H9 (cell line): ENCODE results near the gene COMP. TPM values are rescaled to one million over a fixed set of nuclear protein-coding genes. Genes with fewer than 3 reads are reported as not detected.

ENCODE experiments used
- DNase-seq: peaks from one replicate; pipeline ENCODE4 v3.0.0-alpha.2; 2017
- H2AFZ ChIP-seq: one replicate; pipeline ENCODE4 v1.6.1; 2013; ENCODE audit warnings: mild to moderate bottlenecking, low read length, control low read depth, moderate library complexity
- H2AK5ac ChIP-seq: 2 replicates; pipeline ENCODE4 v1.6.1; 2013; ENCODE audit warnings: low read length, control low read depth, mixed read lengths; ENCODE audit not compliant: insufficient read length
- H2BK120ac ChIP-seq: one replicate; pipeline ENCODE4 v1.6.1; 2013; ENCODE audit warnings: low read depth, mild to moderate bottlenecking, low read length, control low read depth, inconsistent platforms; ENCODE audit not compliant: poor library complexity, severe bottlenecking
- H2BK12ac ChIP-seq: 2 replicates; pipeline ENCODE4 v1.6.1; 2013; ENCODE audit warnings: low read length, control low read depth, mixed read lengths, low read depth; ENCODE audit not compliant: insufficient read length
- H2BK15ac ChIP-seq: 2 replicates; pipeline ENCODE4 v1.6.1; 2013; ENCODE audit warnings: low read depth, low read length, control low read depth
- H2BK20ac ChIP-seq: one replicate; pipeline ENCODE4 v1.6.1; 2013; ENCODE audit warnings: low read depth, mild to moderate bottlenecking, low read length, control low read depth, inconsistent platforms; ENCODE audit not compliant: poor library complexity, severe bottlenecking
- H2BK5ac ChIP-seq: 2 replicates; pipeline ENCODE4 v1.6.1; 2013; ENCODE audit warnings: low read length, control low read depth, mixed read lengths; ENCODE audit not compliant: insufficient read length
- H3K14ac ChIP-seq: 2 replicates; pipeline ENCODE4 v1.6.1; 2013; ENCODE audit warnings: low read length, control low read depth; ENCODE audit not compliant: insufficient read depth
- H3K18ac ChIP-seq: 2 replicates; pipeline ENCODE4 v1.6.1; 2013; ENCODE audit warnings: low read depth, mild to moderate bottlenecking, mixed read lengths, low read length, control low read depth; ENCODE audit not compliant: insufficient read length
- H3K23ac ChIP-seq: 2 replicates; pipeline ENCODE4 v1.6.1; 2013; ENCODE audit warnings: low read length, control low read depth, mixed read lengths, low read depth; ENCODE audit not compliant: insufficient read length
- H3K23me2 ChIP-seq: 2 replicates; pipeline ENCODE4 v1.6.1; 2013; ENCODE audit warnings: low read depth, mild to moderate bottlenecking, mixed read lengths, low read length, control low read depth; ENCODE audit not compliant: insufficient read length, poor library complexity, severe bottlenecking
- H3K27ac ChIP-seq: 2 replicates; pipeline ENCODE4 v1.5.1; 2013; ENCODE audit warnings: low read length, control low read depth, mixed read lengths, low read depth; ENCODE audit not compliant: insufficient read length
- H3K27me3 ChIP-seq: 2 replicates; pipeline ENCODE4 v1.6.1; 2013; ENCODE audit warnings: low read length, control low read depth, inconsistent platforms; ENCODE audit not compliant: insufficient read depth
- H3K4ac ChIP-seq: 2 replicates; pipeline ENCODE4 v1.6.1; 2013; ENCODE audit warnings: low read depth, mild to moderate bottlenecking, control low read depth, inconsistent platforms, low read length, moderate library complexity
- H3K4me1 ChIP-seq: 2 replicates; pipeline ENCODE4 v1.6.1; 2013; ENCODE audit warnings: low read length, control low read depth, inconsistent platforms; ENCODE audit not compliant: insufficient read depth
- H3K4me2 ChIP-seq: 2 replicates; pipeline ENCODE4 v1.6.1; 2013; ENCODE audit warnings: low read length, control low read depth, mixed read lengths; ENCODE audit not compliant: insufficient read length, insufficient read depth
- H3K56ac ChIP-seq: 2 replicates; pipeline ENCODE4 v1.6.1; 2013; ENCODE audit warnings: low read depth, mild to moderate bottlenecking, mixed read lengths, low read length, control low read depth; ENCODE audit not compliant: insufficient read length
- H3K79me1 ChIP-seq: 2 replicates; pipeline ENCODE4 v1.6.1; 2013; ENCODE audit warnings: low read depth, mild to moderate bottlenecking, moderate library complexity, low read length, control low read depth, inconsistent platforms; ENCODE audit not compliant: insufficient read depth, poor library complexity, severe bottlenecking
- H3K79me2 ChIP-seq: 2 replicates; pipeline ENCODE4 v1.6.1; 2013; ENCODE audit warnings: low read length, control low read depth, inconsistent platforms; ENCODE audit not compliant: insufficient read depth
- H3K9ac ChIP-seq: 2 replicates; pipeline ENCODE4 v1.6.1; 2013; ENCODE audit warnings: low read length, control low read depth, mixed read lengths; ENCODE audit not compliant: insufficient read length; ENCODE audit errors: extremely low read depth
- H3K9me3 ChIP-seq: one replicate; pipeline ENCODE4 v1.6.1; 2013; ENCODE audit warnings: low read depth, low read length, inconsistent platforms; ENCODE audit not compliant: control insufficient read depth
- H3T11ph ChIP-seq: one replicate; pipeline ENCODE4 v1.6.1; 2013; ENCODE audit warnings: mild to moderate bottlenecking, low read length, control low read depth, inconsistent platforms
- H4K20me1 ChIP-seq: one replicate; pipeline ENCODE4 v1.6.1; 2013; ENCODE audit not compliant: control insufficient read depth, insufficient read length, insufficient read depth
- H4K5ac ChIP-seq: 2 replicates; pipeline ENCODE4 v1.6.1; 2013; ENCODE audit warnings: low read depth, mild to moderate bottlenecking, mixed read lengths, low read length, control low read depth; ENCODE audit not compliant: insufficient read length
- H4K8ac ChIP-seq: replicated peaks from 2 replicates; pipeline ENCODE4 v1.6.1; 2013; ENCODE audit warnings: low read length, control low read depth, mixed read lengths, low read depth; ENCODE audit not compliant: insufficient read length
- H4K91ac ChIP-seq: 2 replicates; pipeline ENCODE4 v1.6.1; 2013; ENCODE audit warnings: low read depth, mild to moderate bottlenecking, moderate library complexity, mixed read lengths, low read length, control low read depth; ENCODE audit not compliant: insufficient read length
- H3K27ac Mint-ChIP-seq, 3 experiments: 2 replicates in 2 of 3; 3 replicates in 1 of 3; pipeline ENCODE4 v1.8.0; 2020 to 2021; ENCODE audit warnings: mixed read lengths in 3 of 3, mild to moderate bottlenecking in 1 of 3, moderate library complexity in 1 of 3
- H3K27me3 Mint-ChIP-seq: 2 replicates; pipeline ENCODE4 v1.8.0; 2021; ENCODE audit warnings: low read depth, mild to moderate bottlenecking, moderate library complexity, mixed read lengths
- H3K36me3 Mint-ChIP-seq, 3 experiments: 2 replicates in 2 of 3; 3 replicates in 1 of 3; pipeline ENCODE4 v1.8.0; 2020 to 2021; ENCODE audit warnings: low read depth in 3 of 3, mixed read lengths in 3 of 3; ENCODE audit not compliant: insufficient read depth in 1 of 3
- H3K4me1 Mint-ChIP-seq, 2 experiments: 2 replicates each; pipeline ENCODE4 v1.8.0; 2020; ENCODE audit warnings: mixed read lengths in 2 of 2
- H3K4me3 Mint-ChIP-seq, 2 experiments: 2 replicates in 1 of 2; 3 replicates in 1 of 2; pipeline ENCODE4 v1.8.0; 2020 to 2021; ENCODE audit warnings: mild to moderate bottlenecking in 2 of 2, mixed read lengths in 2 of 2, moderate library complexity in 1 of 2
- H3K9me3 Mint-ChIP-seq, 2 experiments: 2 replicates in 1 of 2; 3 replicates in 1 of 2; pipeline ENCODE4 v1.8.0; 2020; ENCODE audit warnings: mild to moderate bottlenecking in 2 of 2, mixed read lengths in 2 of 2, moderate library complexity in 1 of 2
- WGBS: extraction: QIAGEN DNeasy Blood & Tissue Kit; methylation state at CpG from one replicate; pipeline ENCODE4 v1.1.7; 2013; ENCODE audit warnings: missing lambda C conversion rate, low lambda C conversion rate, mixed read lengths; ENCODE audit not compliant: insufficient read length; ENCODE audit errors: extremely low coverage; 5-methylcytosine and 5-hydroxymethylcytosine counted together
- total RNA-seq: library from RNA; stranded (reverse); gene quantifications from 2 replicates; pipeline ENCODE4 v1.2.1, GENCODE V29; 2021
- TF ChIP-seq, protein P1 (sequence below): fragments of 200-600 bp; sonication (generic); conservative IDR thresholded peaks from 3 replicates; pipeline ENCODE4 v1.8.0; 2021; ENCODE audit warnings: antibody characterized with exemption, mild to moderate bottlenecking

COMP gene
- total RNA-seq, 1 experiment from 2014 or later, result 0.15 TPM

- peaks cover 78% of the 10 kb centered on the region for H3K27me3 ChIP-seq
- no peak overlapping the region for H2BK120ac ChIP-seq
- no peak overlapping the region for H3K14ac ChIP-seq
- peaks cover 91% of the 10 kb centered on the region for H3K27me3 Mint-ChIP-seq
- H3K9me3 ChIP-seq, result no peaks in the 10 kb centered on the region
- no peak overlapping the region; the same call in 1 of the 2 replicates for H2BK15ac ChIP-seq
- H3K4ac ChIP-seq, result no peak overlapping the region
- TF ChIP-seq, protein P1, sequence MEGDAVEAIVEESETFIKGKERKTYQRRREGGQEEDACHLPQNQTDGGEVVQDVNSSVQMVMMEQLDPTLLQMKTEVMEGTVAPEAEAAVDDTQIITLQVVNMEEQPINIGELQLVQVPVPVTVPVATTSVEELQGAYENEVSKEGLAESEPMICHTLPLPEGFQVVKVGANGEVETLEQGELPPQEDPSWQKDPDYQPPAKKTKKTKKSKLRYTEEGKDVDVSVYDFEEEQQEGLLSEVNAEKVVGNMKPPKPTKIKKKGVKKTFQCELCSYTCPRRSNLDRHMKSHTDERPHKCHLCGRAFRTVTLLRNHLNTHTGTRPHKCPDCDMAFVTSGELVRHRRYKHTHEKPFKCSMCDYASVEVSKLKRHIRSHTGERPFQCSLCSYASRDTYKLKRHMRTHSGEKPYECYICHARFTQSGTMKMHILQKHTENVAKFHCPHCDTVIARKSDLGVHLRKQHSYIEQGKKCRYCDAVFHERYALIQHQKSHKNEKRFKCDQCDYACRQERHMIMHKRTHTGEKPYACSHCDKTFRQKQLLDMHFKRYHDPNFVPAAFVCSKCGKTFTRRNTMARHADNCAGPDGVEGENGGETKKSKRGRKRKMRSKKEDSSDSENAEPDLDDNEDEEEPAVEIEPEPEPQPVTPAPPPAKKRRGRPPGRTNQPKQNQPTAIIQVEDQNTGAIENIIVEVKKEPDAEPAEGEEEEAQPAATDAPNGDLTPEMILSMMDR, result no peak
- H3K4me2 ChIP-seq, result peak overlapping the region; percentile 80
- H3K56ac ChIP-seq, result no peak overlapping the region
- no peak overlapping the region for H3K27ac Mint-ChIP-seq
- no peaks in the 10 kb centered on the region; a peak in 2 of 7 replicates for H3K36me3 Mint-ChIP-seq
- H3K4me1 Mint-ChIP-seq, result peaks cover 11 to 30% of the 10 kb centered on the region in 2 experiments
- H4K8ac ChIP-seq, result no peak overlapping the region
- H3K79me2 ChIP-seq, result no peaks in the 10 kb centered on the region
- no peak overlapping the region for H2BK12ac ChIP-seq
- no peak overlapping the region for H3T11ph ChIP-seq
- no CpG with 5 or more reads among the region's 21 CpGs for WGBS
- H2BK5ac ChIP-seq, result no peak overlapping the region
- no peak overlapping the region for H3K23ac ChIP-seq
- no peak overlapping the region for H3K18ac ChIP-seq
- H3K23me2 ChIP-seq, result peaks cover 13% of the 10 kb centered on the region
- no peak overlapping the region for H2BK20ac ChIP-seq
- no peaks in the 10 kb centered on the region for H3K4me1 ChIP-seq
- H4K5ac ChIP-seq, result no peak overlapping the region
- H3K79me1 ChIP-seq, result no peaks in the 10 kb centered on the region
- H3K4me3 Mint-ChIP-seq, result peak overlapping the region in 1 of 2 experiments; percentile 70; a peak in 2 of 5 replicates
- H2AK5ac ChIP-seq, result no peak overlapping the region
- H3K9ac ChIP-seq, result no peak overlapping the region
- DNase-seq, result no peak
- no peak overlapping the region for H3K27ac ChIP-seq
- peaks cover 0 to 14% of the 10 kb centered on the region in 2 experiments; a peak in 3 of 5 replicates for H3K9me3 Mint-ChIP-seq
- H2AFZ ChIP-seq, result no peak overlapping the region
- no peaks in the 10 kb centered on the region for H4K20me1 ChIP-seq
- no peak overlapping the region for H4K91ac ChIP-seq
Observed at GRCh38 chr19:18791315-18791678, 192 bp upstream of the COMP start.
